Ovary (tissue), 3 donors: ENCODE measurements around the gene HNRNPUL1.

Source experiments
- POLR2A ChIP-seq: fragments of 450-650 bp; IDR thresholded peaks from one replicate; pipeline ENCODE4 v1.6.1; 2017; ENCODE audit warnings: antibody characterized with exemption, mild to moderate bottlenecking, moderate library complexity
- TF ChIP-seq, protein P1 (sequence below), 3 donors: fragments of 450-650 bp in 2 of 3; fragments of 200-600 bp in 1 of 3; IDR thresholded peaks; one replicate each; pipeline versions ENCODE4 v1.5.1 to v1.8.0; 2016 to 2022; ENCODE audit warnings: antibody characterized with exemption in 3 of 3, mild to moderate bottlenecking in 1 of 3
- donor health status: DM: no; HTN: no; CAD: no.

DNA sequence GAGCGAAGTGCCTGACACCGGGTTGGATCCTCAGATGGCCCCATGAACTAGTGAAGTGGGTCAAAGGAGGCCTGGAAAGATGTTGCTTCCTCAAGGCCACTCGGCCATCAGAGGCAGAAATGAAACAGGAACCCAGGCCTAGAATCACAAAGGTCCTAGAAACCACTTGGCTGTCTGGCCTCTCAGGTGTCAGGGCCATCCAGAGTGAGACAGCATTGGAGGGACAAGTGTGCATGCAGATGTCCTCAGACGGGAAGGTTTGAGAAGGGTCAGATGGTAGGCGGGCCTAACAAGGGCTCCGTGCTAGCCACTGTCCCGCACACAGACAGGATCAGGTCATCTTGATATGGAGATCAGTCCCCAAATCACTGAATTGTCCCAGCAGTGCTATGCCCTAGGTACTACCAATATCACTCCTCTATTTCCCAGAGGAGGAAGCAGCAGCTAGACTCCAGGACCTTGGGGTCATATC, 60.1 kb downstream of the HNRNPUL1 start:
- TF ChIP-seq, protein P1, sequence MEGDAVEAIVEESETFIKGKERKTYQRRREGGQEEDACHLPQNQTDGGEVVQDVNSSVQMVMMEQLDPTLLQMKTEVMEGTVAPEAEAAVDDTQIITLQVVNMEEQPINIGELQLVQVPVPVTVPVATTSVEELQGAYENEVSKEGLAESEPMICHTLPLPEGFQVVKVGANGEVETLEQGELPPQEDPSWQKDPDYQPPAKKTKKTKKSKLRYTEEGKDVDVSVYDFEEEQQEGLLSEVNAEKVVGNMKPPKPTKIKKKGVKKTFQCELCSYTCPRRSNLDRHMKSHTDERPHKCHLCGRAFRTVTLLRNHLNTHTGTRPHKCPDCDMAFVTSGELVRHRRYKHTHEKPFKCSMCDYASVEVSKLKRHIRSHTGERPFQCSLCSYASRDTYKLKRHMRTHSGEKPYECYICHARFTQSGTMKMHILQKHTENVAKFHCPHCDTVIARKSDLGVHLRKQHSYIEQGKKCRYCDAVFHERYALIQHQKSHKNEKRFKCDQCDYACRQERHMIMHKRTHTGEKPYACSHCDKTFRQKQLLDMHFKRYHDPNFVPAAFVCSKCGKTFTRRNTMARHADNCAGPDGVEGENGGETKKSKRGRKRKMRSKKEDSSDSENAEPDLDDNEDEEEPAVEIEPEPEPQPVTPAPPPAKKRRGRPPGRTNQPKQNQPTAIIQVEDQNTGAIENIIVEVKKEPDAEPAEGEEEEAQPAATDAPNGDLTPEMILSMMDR (IDR thresholded peaks at IDR 0.05) = no peak
- TF ChIP-seq POLR2A = peak; percentile 11
